Gastrocnemius medialis (tissue), 4 donors: ENCODE measurements around the gene PGAM5. TPM values are rescaled to one million over a fixed set of nuclear protein-coding genes. Genes with fewer than 3 reads are reported as not detected.

Experiments
- ATAC-seq, 2 donors: fragments of 150-250 bp; one replicate each; pipeline ENCODE4 v1.9.1; 2016
- DNase-seq, 2 donors: peaks; one replicate each; pipeline ENCODE4 v3.0.0-alpha.2; 2019
- H3K27ac ChIP-seq, 4 donors: fragments of 200-600 bp; sonication (generic); 1 replicate in 1 of 4; 2 replicates in 3 of 4; pipeline ENCODE4 v1.5.1; 2016 to 2018; ENCODE audit warnings: mild to moderate bottlenecking in 2 of 4, moderate library complexity in 1 of 4
- H3K27me3 ChIP-seq, 3 donors: fragments of 200-600 bp; sonication (generic) in 2 of 3; 1 replicate in 1 of 3; 2 replicates in 2 of 3; pipeline versions ENCODE4 v1.5.1 to v1.6.0; 2016 to 2019; ENCODE audit warnings: mild to moderate bottlenecking in 1 of 3, moderate library complexity in 1 of 3
- H3K36me3 ChIP-seq, 2 donors: fragments of 200-600 bp; sonication (generic) in 1 of 2; one replicate each; pipeline ENCODE4 v1.5.1; 2017 to 2018
- H3K4me1 ChIP-seq, 2 donors: fragments of 200-600 bp; sonication (generic) in 1 of 2; one replicate each; pipeline ENCODE4 v1.5.1; 2016 to 2017; ENCODE audit warnings: mild to moderate bottlenecking in 2 of 2
- H3K4me3 ChIP-seq, 4 donors: fragments of 200-600 bp; sonication (generic) in 3 of 4; 1 replicate in 1 of 4; 2 replicates in 3 of 4; pipeline ENCODE4 v1.5.1; 2016 to 2019; ENCODE audit warnings: mild to moderate bottlenecking in 2 of 4
- H3K9me3 ChIP-seq, 3 donors: fragments of 200-600 bp; sonication (generic) in 2 of 3; 1 replicate in 1 of 3; 2 replicates in 2 of 3; pipeline ENCODE4 v1.5.1; 2016 to 2019
- CTCF ChIP-seq, 5 experiments: fragments of 450-650 bp in 3 of 5; fragments of 200-600 bp in 2 of 5; sonication (generic) in 2 of 5; IDR thresholded peaks in 4 of 5; conservative IDR thresholded peaks in 1 of 5; 1 replicate in 4 of 5; 2 replicates in 1 of 5; pipeline ENCODE4 v1.5.1; 2016 to 2019; ENCODE audit warnings: antibody characterized with exemption in 5 of 5, mild to moderate bottlenecking in 3 of 5, moderate library complexity in 3 of 5
- POLR2A ChIP-seq, 2 donors: fragments of 450-650 bp; IDR thresholded peaks; one replicate each; pipeline ENCODE4 v1.6.1; 2017; ENCODE audit warnings: antibody characterized with exemption in 2 of 2, mild to moderate bottlenecking in 2 of 2, moderate library complexity in 2 of 2
- in situ Hi-C, 4 donors: fragments of 200-750 bp; cut with MboI; loops; one replicate each; pipeline versions ENCODE4 v1.15.0 to v1.8.0; 2017; ENCODE audit warnings: low sequenced_read_pairs in 4 of 4
- intact Hi-C: fragments of 100-400 bp; cut with DNase I; formaldehyde crosslinking; loops from one replicate; pipeline ENCODE4 v1.15.1; 2023; ENCODE audit warnings: low total_unique reads
- total RNA-seq, 4 donors: library from RNA; depleted of rRNA; stranded (reverse); fragments of >200 nt; gene quantifications; one replicate each; pipeline versions ENCODE4 v1.1.0 to v1.2.3, GENCODE V29; 2016

The PGAM5 gene
- total RNA-seq, 4 donors from 2014 or later, result 36.6 to 75.1 (median 62.8) TPM

GRCh38 chr12:132715874-132716273 is 5.2 kb downstream of the PGAM5 start:
- H3K36me3 ChIP-seq, result peaks cover 0 to 51% of the 10 kb centered on the region in 2 donors
- no peak for TF ChIP-seq CTCF (IDR thresholded peaks at IDR 0.05 in 4 of 5, conservative IDR thresholded peaks at IDR 0.05 in 1 of 5)
- no peak for TF ChIP-seq POLR2A (IDR thresholded peaks at IDR 0.05)
- no peak overlapping the region for H3K4me3 ChIP-seq

GRCh38 chr12:132716356-132716755 is 5.7 kb downstream of the PGAM5 start:
- ATAC-seq (no peak), DNase-seq (no peak)
- H3K9me3 ChIP-seq, result no peaks in the 10 kb centered on the region
- H3K4me3 ChIP-seq, result no peak overlapping the region
- H3K27ac ChIP-seq, result no peak overlapping the region
- H3K27me3 ChIP-seq, result no peaks in the 10 kb centered on the region
- peaks cover 10 to 12% of the 10 kb centered on the region in 2 donors for H3K4me1 ChIP-seq
- in situ Hi-C loops, result no loop called here
- intact Hi-C loops, result no loop called here
- peaks cover 0 to 55% of the 10 kb centered on the region in 2 donors for H3K36me3 ChIP-seq
- TF ChIP-seq POLR2A (IDR thresholded peaks at IDR 0.05), result no peak
- no peak for TF ChIP-seq CTCF (IDR thresholded peaks at IDR 0.05 in 4 of 5, conservative IDR thresholded peaks at IDR 0.05 in 1 of 5)

More at GRCh38 chr12:132715874-132716273, 5.2 kb downstream of the PGAM5 start:
- Histone ChIP-seq H3K4me1 (peaks cover 12 to 13% of the 10 kb centered on the region in 2 donors), H3K27ac (no peak overlapping the region), H3K9me3 (no peaks in the 10 kb centered on the region), H3K27me3 (no peaks in the 10 kb centered on the region)
- DNase-seq (no peak), ATAC-seq (no peak)
- intact Hi-C loops (no loop called here), in situ Hi-C loops (no loop called here)

- H3K36me3 ChIP-seq, result peaks cover 0 to 62% of the 10 kb centered on the region in 2 donors
Observed at GRCh38 chr12:132717011-132717410, 6.4 kb downstream of the PGAM5 start.

GRCh38 chr12:132717531-132718387 is 7.1 kb downstream of the PGAM5 start:
- no peak for ATAC-seq
- peaks cover 0 to 63% of the 10 kb centered on the region in 2 donors for H3K36me3 ChIP-seq
- intact Hi-C loops, result no loop called here

More at GRCh38 chr12:132717011-132717410, 6.4 kb downstream of the PGAM5 start:
- DNase-seq (no peak), ATAC-seq (no peak)
- in situ Hi-C loops (no loop called here), intact Hi-C loops (no loop called here)
- Histone ChIP-seq H3K27me3 (no peaks in the 10 kb centered on the region), H3K9me3 (no peaks in the 10 kb centered on the region), H3K4me3 (no peak overlapping the region), H3K4me1 (peaks cover 3 to 6% of the 10 kb centered on the region in 2 donors), H3K27ac (no peak overlapping the region)
- TF ChIP-seq POLR2A (IDR thresholded peaks at IDR 0.05) (no peak), CTCF (IDR thresholded peaks at IDR 0.05 in 4 of 5, conservative IDR thresholded peaks at IDR 0.05 in 1 of 5) (no peak)

More at GRCh38 chr12:132717531-132718387, 7.1 kb downstream of the PGAM5 start:
- no peaks in the 10 kb centered on the region for H3K9me3 ChIP-seq
- TF ChIP-seq POLR2A (IDR thresholded peaks at IDR 0.05) (no peak), CTCF (IDR thresholded peaks at IDR 0.05 in 4 of 5, conservative IDR thresholded peaks at IDR 0.05 in 1 of 5) (no peak)
- H3K27me3 ChIP-seq, result no peaks in the 10 kb centered on the region
- no peaks in the 10 kb centered on the region for H3K4me1 ChIP-seq
- in situ Hi-C loops, result no loop called here
- H3K4me3 ChIP-seq, result no peak overlapping the region
- DNase-seq, result no peak
- H3K27ac ChIP-seq, result no peak overlapping the region
